Stimulated activated CD8-positive, alpha-beta memory T cell treated with anti-CD3 and anti-CD28 coated beads, Interleukin-2, amount 100 ng/mL, for 48 hours (primary cell): ENCODE results near the gene CIT.

Experiments used
- DNase-seq, 2 donors: peaks; one replicate each; pipeline ENCODE4 v3.0.0-alpha.2; 2020; ENCODE audit warnings: low read depth in 2 of 2

The CIT gene

GRCh38 chr12:119859241-119859640 lies 17.9 kb downstream of the CIT start:
- no peak for DNase-seq

- DNase-seq = no peak
Measured at GRCh38 chr12:119857041-119857591, 20.0 kb downstream of the CIT start.

DNA sequence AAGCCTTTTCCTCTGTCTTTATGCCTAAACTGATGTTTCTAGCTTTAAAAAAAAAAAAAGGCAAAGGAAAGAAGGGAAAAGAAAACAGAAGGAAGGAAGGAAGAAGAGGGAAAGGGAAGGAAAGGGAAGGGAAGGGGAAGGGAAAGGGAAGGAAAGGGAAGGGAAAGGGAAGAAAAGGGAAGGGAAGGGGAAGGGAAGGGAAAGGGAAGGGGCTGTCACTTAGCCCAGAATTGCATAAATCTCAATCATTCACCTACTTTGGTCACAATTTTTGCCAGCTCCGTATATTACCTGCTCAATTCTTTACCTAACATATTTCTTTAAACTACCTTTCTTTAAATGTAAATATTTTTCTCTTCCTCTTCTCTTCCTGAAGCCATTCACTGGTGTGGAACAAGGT lies 26.8 kb downstream of the CIT start:
- DNase-seq = no peak

DNA sequence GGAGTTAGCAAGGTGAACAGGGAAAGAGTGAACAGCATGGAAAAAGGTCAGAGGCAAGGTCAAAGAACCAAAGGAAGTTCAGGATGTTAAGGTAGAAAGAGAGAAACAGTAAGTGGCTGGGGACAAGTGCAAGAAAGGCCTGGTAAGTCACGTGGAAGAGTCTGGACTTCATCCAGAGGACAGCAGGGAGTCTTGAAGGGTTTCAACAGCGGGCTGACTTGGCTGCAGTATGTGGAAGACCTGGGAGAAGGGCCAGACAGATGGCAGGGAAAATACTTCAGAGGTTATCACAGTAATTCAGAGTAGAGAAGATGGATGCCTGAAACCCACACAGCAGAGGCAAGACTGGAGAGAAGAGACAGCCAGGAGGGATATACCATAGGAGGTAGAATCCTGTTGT lies 34.0 kb downstream of the CIT start:
- DNase-seq = no peak

DNA sequence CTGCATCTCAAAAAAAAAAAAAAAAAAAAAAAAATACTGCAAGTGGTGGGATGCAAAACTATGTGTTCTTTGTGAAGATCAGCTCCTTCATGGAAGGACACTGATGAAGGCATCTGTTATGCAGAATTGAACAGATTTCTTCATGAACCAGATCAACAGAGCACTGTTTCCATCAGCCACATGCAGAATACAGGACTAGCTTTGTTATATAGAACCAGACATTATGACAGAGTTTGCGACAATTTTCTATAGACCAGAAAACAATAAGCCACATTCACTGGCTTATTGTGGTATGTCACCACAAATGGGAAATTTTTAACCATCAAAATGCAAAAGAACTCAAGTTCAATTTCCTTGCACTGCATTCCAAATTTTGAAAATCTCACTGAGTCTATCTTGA lies 34.7 kb downstream of the CIT start:
- DNase-seq = no peak

DNA sequence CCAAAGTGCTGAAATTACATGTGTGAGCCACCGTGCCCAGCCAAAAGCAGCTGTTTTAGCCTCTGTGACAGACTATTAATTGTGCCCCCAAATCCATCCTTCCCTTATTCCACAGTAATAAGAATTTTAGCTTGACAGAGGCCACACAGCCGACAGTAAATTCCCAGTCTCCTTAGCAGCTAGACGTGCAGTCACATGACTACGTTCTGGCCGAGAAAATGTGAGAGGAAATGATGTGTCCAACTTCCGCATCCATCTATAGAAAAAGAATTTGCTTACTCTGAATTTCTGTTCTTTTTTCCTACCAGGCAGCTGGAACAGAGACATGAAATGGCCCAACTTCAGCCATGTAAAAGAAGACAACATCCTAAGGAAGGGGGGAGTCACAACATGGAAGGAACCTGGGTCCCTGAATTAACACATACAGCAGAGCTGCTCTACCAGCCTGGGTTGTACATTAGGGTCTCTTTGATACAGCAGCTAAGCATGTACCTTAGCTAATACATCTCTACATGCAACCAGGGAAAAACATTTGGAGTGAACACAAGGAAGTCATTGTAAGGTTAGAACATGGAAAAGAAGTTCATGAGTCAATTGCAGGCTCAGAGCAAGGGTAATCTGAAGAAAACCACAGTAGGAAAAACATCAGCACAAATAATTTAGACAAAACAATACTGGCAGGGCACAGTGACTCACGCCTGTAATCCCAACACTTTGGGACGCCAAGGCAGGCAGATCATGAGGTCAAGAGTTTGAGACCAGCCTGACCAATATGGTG lies 35.5 kb downstream of the CIT start:
- no peak for DNase-seq

DNA sequence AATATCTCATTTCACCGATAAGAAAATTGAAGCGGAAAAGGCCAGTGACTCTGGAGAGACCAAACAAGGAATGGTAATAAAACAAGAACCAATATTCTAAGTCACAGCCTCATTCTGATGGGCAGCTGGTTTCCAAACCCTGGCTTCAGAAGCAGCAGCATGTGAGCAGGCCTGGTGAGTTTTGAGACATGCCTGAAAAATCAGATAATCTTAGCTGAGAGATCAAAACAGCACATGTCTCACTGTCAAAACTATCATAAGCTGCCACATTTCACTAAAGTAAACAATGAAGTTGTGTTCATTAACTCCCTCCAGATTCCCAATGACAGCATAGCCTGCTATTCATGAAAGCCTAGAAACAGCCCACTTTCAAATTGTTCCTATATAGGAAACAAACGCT lies 36.5 kb downstream of the CIT start:
- DNase-seq = no peak

- DNase-seq = no peak
Measured at GRCh38 chr12:119840168-119840567, 37.0 kb downstream of the CIT start.

GRCh38 chr12:119838826-119839600 lies 38.1 kb downstream of the CIT start:
- DNase-seq = no peak

DNA sequence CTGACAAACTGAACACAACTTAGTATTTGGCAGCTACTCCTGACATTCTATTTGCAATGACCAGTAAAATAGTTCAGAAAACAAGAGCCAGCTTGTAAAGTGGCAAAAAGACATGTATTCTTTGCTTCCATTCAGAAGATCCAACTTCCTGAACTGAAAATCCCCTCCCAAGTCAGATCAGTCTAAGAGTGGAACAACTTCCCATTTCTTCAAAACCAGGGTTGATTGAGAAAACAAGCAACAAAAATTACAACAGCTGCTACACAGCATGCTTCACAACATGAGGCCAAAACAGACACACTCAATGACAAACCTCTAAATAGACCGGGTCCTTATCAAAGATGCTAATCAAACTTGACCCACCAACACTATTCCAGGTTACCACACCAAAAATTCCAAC lies 40.3 kb downstream of the CIT start:
- DNase-seq = no peak

DNA sequence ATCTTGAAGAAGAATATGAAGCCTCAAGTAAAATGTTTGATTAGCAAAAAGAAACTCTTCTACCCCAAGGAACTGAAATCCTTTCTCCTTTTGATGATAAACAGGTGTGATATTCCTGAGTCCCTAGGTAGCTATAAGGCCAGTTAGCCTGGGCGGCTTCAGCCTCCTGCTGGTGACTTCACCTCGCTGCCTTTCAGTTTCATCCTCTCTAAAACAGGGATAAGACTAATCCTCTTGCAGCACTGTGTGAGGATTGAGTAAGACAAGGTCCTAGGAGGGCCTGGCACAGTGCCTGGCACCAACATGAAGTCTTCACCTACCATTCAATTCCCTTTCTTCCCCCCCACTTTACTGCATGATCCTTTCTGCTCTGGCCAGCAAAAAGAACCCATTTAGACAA lies 42.1 kb downstream of the CIT start:
- DNase-seq = no peak

DNA sequence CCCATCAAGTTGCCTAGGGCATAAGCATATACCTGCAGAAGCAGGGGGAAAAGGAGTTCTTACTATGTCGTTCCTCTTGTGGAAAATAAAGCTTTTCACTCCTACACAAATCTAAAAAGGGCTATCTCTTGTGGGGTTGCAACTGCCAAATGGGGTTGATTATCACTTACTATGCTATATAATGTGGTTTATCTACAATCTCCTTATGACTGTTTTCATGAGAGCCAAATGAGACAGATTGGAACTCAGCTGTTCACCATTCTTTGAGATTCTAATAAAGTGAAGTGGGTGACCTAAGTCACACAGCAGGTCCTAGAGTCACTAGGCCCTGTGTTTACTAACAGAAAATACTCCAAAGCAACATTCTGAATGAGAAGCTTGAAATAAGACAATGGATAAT lies 47.7 kb downstream of the CIT start:
- no peak for DNase-seq

DNA sequence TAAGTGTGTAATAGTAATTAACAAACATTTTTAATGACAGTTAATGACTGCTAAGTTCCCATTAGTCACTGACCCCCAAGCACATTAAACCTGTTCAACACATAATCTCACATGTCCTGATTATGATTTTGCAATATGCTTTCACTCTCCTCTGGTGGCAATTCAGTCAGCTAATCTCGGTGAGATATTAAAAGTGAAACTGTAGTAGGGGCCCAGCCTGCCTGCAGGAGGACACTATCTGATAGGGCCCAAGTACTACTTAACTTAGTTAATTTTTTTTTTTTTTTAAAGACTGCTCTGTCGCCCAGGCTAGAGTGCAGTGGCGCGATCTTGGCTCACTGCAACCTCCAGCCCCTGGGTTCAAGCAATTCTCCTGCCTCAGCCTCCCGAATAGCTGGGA lies 48.8 kb downstream of the CIT start:
- DNase-seq = no peak

DNA sequence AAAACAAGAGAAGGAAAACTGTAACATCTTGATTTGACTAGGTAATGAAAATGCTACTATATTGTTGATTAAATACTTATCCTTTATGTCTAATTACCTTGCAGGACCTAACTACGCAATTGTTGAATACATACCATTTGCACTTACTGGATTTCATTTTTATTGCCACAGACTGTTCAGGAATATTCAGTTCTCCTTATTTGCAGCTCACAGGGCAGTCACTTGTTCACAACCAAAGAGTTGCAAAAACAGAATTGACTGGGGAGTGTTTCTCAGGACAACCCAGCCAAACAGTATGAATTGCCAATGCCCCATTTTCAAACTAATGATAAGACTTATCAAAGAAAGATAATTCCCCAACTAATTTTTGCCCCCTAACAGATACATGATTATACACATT lies 49.4 kb downstream of the CIT start:
- no peak for DNase-seq

DNA sequence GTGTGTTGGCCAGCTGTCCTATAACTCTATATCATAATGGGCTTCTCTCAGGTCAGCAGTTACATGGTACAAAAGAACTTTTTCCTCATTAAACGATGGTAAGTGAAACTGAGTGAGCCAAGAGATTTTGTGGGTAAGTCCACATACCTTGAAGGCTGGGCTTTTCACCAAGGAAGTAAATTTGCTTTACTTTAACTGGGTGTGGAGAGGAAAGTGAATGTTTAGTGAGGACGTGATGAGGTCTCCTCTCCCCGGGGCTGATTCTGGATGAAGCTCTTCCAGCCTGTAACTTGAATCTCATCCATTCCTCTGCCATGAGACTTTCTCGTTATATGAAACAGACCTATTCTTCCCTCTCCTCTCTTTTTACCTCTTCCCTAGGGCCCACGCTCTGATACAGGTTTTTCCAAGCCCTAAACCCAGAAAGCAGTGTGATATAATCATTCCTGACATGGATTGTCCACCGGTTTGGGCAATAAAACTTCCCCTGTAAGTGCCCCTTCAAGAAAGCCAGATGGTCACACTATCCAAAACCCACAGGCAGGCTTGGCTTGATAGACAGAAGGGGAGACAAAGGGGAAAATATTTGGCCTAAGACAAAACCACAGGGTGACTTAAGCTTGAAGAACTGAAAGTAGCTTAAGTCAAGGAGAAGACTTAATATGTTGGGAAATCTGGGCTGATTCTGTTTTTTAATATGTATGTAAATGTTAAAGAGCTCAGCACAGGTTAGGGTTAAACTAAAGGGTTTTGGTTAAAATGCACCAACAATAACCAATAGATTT lies 50.3 kb downstream of the CIT start:
- DNase-seq = no peak

- no peak for DNase-seq
Measured at GRCh38 chr12:119825262-119825661, 51.9 kb downstream of the CIT start.

DNA sequence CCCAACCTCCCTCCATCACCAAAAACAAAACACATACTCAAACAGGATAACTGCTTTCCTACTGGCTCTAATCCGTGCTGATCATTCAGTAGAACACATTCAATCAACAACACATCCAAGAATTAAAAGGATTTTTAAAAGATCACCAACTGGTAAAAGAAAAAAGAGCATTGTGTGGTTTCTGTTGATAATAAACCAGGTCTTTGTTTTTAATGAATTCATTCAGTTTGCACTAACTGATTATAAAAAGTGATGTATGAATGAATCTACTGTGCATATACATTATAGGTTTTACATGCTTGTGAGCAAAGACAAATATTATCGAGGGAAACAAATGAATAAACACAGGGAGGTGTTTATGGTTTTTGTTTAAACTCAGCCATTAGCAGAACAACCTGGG lies 55.1 kb downstream of the CIT start:
- no peak for DNase-seq

GRCh38 chr12:119819322-119819721 lies 57.8 kb downstream of the CIT start:
- DNase-seq = no peak

- DNase-seq = no peak
Measured at GRCh38 chr12:119817546-119818343, 59.4 kb downstream of the CIT start.

- DNase-seq = no peak
Measured at GRCh38 chr12:119809023-119809422, 68.1 kb downstream of the CIT start.

- no peak for DNase-seq
Measured at GRCh38 chr12:119808441-119808840, 68.7 kb downstream of the CIT start.
